Measurements from ENCODE around the gene RILPL2.
"Not testable (repeated sequence)": the region's sequence is repeated elsewhere in the genome, so short reads cannot be mapped to it uniquely, and the experiment has no call there.

The RILPL2 gene

GRCh38 chr12:123421314-123421713 lies 15.2 kb downstream of the RILPL2 start:
- TF ChIP-seq CTCF (IDR thresholded peaks at IDR 0.05), result no peak
- Histone ChIP-seq H3K36me3 (peaks cover 88% of the 10 kb centered on the region), H3K4me3 (ENCODE audit: low read depth in 1 of 2, low read length in 1 of 2) (no peak overlapping the region), H3K27ac (no peak overlapping the region), H3K4me1 (ENCODE audit: control insufficient read depth in 1 of 2, insufficient read depth in 1 of 2, low read depth in 1 of 2, low read length in 1 of 2) (no peaks in the 10 kb centered on the region), H3K9me3 (no peaks in the 10 kb centered on the region), H3K27me3 (no peaks in the 10 kb centered on the region)

- Histone ChIP-seq H3K27ac (peak overlapping the region; percentile 3), H3K36me3 (peaks cover 84% of the 10 kb centered on the region), H3K27me3 (no peaks in the 10 kb centered on the region), H3K4me3 (ENCODE audit: low read depth in 1 of 2, low read length in 1 of 2) (no peak overlapping the region), H3K4me1 (ENCODE audit: control insufficient read depth in 1 of 2, insufficient read depth in 1 of 2, low read depth in 1 of 2, low read length in 1 of 2) (peaks cover 6 to 18% of the 10 kb centered on the region in 2 experiments), H3K9me3 (no peaks in the 10 kb centered on the region)
- TF ChIP-seq CTCF (IDR thresholded peaks at IDR 0.05), result no peak
Measured at GRCh38 chr12:123410041-123410412, 26.5 kb downstream of the RILPL2 start.

- Histone ChIP-seq H3K4me1 (ENCODE audit: control insufficient read depth in 1 of 2, insufficient read depth in 1 of 2, low read depth in 1 of 2, low read length in 1 of 2) (peaks cover 6 to 23% of the 10 kb centered on the region in 2 experiments), H3K36me3 (peaks cover 84% of the 10 kb centered on the region), H3K27ac (peak overlapping the region; percentile 3)
- H3K27me3 ChIP-seq; H3K4me3 ChIP-seq (ENCODE audit: low read depth in 1 of 2, low read length in 1 of 2); H3K9me3 ChIP-seq: not testable (repeated sequence)
Measured at GRCh38 chr12:123409284-123410040, 27.0 kb downstream of the RILPL2 start.

- H3K27me3 ChIP-seq, result not testable (repeated sequence)
- H3K36me3 ChIP-seq, result peaks cover 84% of the 10 kb centered on the region
Measured at GRCh38 chr12:123408619-123409018, 27.9 kb downstream of the RILPL2 start.

GRCh38 chr12:123407934-123408333 lies 28.6 kb downstream of the RILPL2 start:
- not testable (repeated sequence) for H3K27ac ChIP-seq; H3K4me3 ChIP-seq (ENCODE audit: low read depth in 1 of 2, low read length in 1 of 2); H3K27me3 ChIP-seq; H3K9me3 ChIP-seq
- Histone ChIP-seq H3K4me1 (ENCODE audit: control insufficient read depth in 1 of 2, insufficient read depth in 1 of 2, low read depth in 1 of 2, low read length in 1 of 2) (peaks cover 6 to 27% of the 10 kb centered on the region in 2 experiments), H3K36me3 (peaks cover 84% of the 10 kb centered on the region)

More at GRCh38 chr12:123408619-123409018, 27.9 kb downstream of the RILPL2 start:
- H3K27ac ChIP-seq; H3K4me3 ChIP-seq (ENCODE audit: low read depth in 1 of 2, low read length in 1 of 2); H3K9me3 ChIP-seq: not testable (repeated sequence)
- H3K4me1 ChIP-seq (ENCODE audit: control insufficient read depth in 1 of 2, insufficient read depth in 1 of 2, low read depth in 1 of 2, low read length in 1 of 2), result peaks cover 6 to 27% of the 10 kb centered on the region in 2 experiments

- H3K9me3 ChIP-seq; H3K27ac ChIP-seq; H3K4me3 ChIP-seq (ENCODE audit: low read depth in 1 of 2, low read length in 1 of 2); H3K27me3 ChIP-seq: not testable (repeated sequence)
- H3K36me3 ChIP-seq, result peaks cover 84% of the 10 kb centered on the region
- H3K4me1 ChIP-seq (ENCODE audit: control insufficient read depth in 1 of 2, insufficient read depth in 1 of 2, low read depth in 1 of 2, low read length in 1 of 2), result peaks cover 6 to 27% of the 10 kb centered on the region in 2 experiments
Measured at GRCh38 chr12:123407269-123407668, 29.2 kb downstream of the RILPL2 start.

GRCh38 chr12:123404581-123404980 lies 31.9 kb downstream of the RILPL2 start:
- no peak for TF ChIP-seq CTCF (IDR thresholded peaks at IDR 0.05)
- Histone ChIP-seq H3K36me3 (peaks cover 77% of the 10 kb centered on the region), H3K27me3 (no peaks in the 10 kb centered on the region), H3K4me1 (ENCODE audit: control insufficient read depth in 1 of 2, insufficient read depth in 1 of 2, low read depth in 1 of 2, low read length in 1 of 2) (peaks cover 6 to 27% of the 10 kb centered on the region in 2 experiments), H3K4me3 (ENCODE audit: low read depth in 1 of 2, low read length in 1 of 2) (no peak overlapping the region), H3K9me3 (no peaks in the 10 kb centered on the region), H3K27ac (peak overlapping the region; percentile 78)

All from neutrophil (primary cell).